Measurements from ENCODE around the gene OR2A25.

DNA sequence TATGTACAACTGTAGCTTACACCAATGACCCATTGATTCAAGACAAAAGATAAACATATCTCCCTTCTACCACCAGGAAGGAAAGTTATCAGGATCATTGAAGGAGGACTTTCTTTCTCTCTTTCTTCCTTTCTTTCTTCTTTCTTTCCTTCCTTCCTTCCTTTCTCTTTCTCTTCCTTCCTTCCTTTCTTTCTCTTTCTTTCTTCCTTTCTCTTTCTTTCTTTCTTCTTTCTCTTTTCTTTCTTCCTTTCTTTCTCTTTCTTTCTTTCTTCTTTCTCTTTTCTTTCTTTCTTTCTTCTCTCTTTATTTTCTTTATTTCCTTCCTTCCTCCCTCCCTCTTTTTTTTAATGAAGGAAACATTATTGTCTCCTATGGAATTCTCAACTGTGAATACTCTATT lies 29.2 kb downstream of the OR2A25 start:
- TF ChIP-seq, protein P1, sequence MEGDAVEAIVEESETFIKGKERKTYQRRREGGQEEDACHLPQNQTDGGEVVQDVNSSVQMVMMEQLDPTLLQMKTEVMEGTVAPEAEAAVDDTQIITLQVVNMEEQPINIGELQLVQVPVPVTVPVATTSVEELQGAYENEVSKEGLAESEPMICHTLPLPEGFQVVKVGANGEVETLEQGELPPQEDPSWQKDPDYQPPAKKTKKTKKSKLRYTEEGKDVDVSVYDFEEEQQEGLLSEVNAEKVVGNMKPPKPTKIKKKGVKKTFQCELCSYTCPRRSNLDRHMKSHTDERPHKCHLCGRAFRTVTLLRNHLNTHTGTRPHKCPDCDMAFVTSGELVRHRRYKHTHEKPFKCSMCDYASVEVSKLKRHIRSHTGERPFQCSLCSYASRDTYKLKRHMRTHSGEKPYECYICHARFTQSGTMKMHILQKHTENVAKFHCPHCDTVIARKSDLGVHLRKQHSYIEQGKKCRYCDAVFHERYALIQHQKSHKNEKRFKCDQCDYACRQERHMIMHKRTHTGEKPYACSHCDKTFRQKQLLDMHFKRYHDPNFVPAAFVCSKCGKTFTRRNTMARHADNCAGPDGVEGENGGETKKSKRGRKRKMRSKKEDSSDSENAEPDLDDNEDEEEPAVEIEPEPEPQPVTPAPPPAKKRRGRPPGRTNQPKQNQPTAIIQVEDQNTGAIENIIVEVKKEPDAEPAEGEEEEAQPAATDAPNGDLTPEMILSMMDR (conservative IDR thresholded peaks at IDR 0.05; ENCODE audit: low read length) = no peak
- TF ChIP-seq EZH2phosphoT487 (IDR thresholded peaks at IDR 0.05; ENCODE audit: borderline replicate concordance) = no peak
